OCI-LY7 (cell line): ENCODE measurements around the gene BANF2.
"Not testable (repeated sequence)": the region's sequence is repeated elsewhere in the genome, so short reads cannot be mapped to it uniquely, and the experiment has no call there.

Experiments used
- CTCF ChIP-seq: fragments of 200-600 bp; sonication (generic); conservative IDR thresholded peaks from 2 replicates; pipeline ENCODE4 v1.5.1; 2014; ENCODE audit warnings: mild to moderate bottlenecking, antibody characterized with exemption, low read length, moderate library complexity, mixed read lengths
- EZH2phosphoT487 ChIP-seq: fragments of 200-600 bp; sonication (generic); IDR thresholded peaks from 2 replicates; pipeline ENCODE4 v1.6.1; 2018; ENCODE audit warnings: low read depth, borderline replicate concordance, mild to moderate bottlenecking, mixed run types, antibody characterized with exemption, low read length, moderate library complexity, mixed read lengths

GRCh38 chr20:17779011-17779410 lies 79.2 kb downstream of the BANF2 start:
- not testable (repeated sequence) for TF ChIP-seq CTCF, EZH2phosphoT487
